H9 (cell line): ENCODE measurements around the gene FAM177A1. TPM values are rescaled to one million over a fixed set of nuclear protein-coding genes. Genes with fewer than 3 reads are reported as not detected.

Experiments used
- DNase-seq: peaks from one replicate; pipeline ENCODE4 v3.0.0-alpha.2; 2017
- H2AFZ ChIP-seq: one replicate; pipeline ENCODE4 v1.6.1; 2013; ENCODE audit warnings: mild to moderate bottlenecking, low read length, control low read depth, moderate library complexity
- H2AK5ac ChIP-seq: 2 replicates; pipeline ENCODE4 v1.6.1; 2013; ENCODE audit warnings: low read length, control low read depth, mixed read lengths; ENCODE audit not compliant: insufficient read length
- H2BK120ac ChIP-seq: one replicate; pipeline ENCODE4 v1.6.1; 2013; ENCODE audit warnings: low read depth, mild to moderate bottlenecking, low read length, control low read depth, inconsistent platforms; ENCODE audit not compliant: poor library complexity, severe bottlenecking
- H2BK12ac ChIP-seq: 2 replicates; pipeline ENCODE4 v1.6.1; 2013; ENCODE audit warnings: low read length, control low read depth, mixed read lengths, low read depth; ENCODE audit not compliant: insufficient read length
- H2BK15ac ChIP-seq: 2 replicates; pipeline ENCODE4 v1.6.1; 2013; ENCODE audit warnings: low read depth, low read length, control low read depth
- H2BK20ac ChIP-seq: one replicate; pipeline ENCODE4 v1.6.1; 2013; ENCODE audit warnings: low read depth, mild to moderate bottlenecking, low read length, control low read depth, inconsistent platforms; ENCODE audit not compliant: poor library complexity, severe bottlenecking
- H2BK5ac ChIP-seq: 2 replicates; pipeline ENCODE4 v1.6.1; 2013; ENCODE audit warnings: low read length, control low read depth, mixed read lengths; ENCODE audit not compliant: insufficient read length
- H3K14ac ChIP-seq: 2 replicates; pipeline ENCODE4 v1.6.1; 2013; ENCODE audit warnings: low read length, control low read depth; ENCODE audit not compliant: insufficient read depth
- H3K18ac ChIP-seq: 2 replicates; pipeline ENCODE4 v1.6.1; 2013; ENCODE audit warnings: low read depth, mild to moderate bottlenecking, mixed read lengths, low read length, control low read depth; ENCODE audit not compliant: insufficient read length
- H3K23ac ChIP-seq: 2 replicates; pipeline ENCODE4 v1.6.1; 2013; ENCODE audit warnings: low read length, control low read depth, mixed read lengths, low read depth; ENCODE audit not compliant: insufficient read length
- H3K23me2 ChIP-seq: 2 replicates; pipeline ENCODE4 v1.6.1; 2013; ENCODE audit warnings: low read depth, mild to moderate bottlenecking, mixed read lengths, low read length, control low read depth; ENCODE audit not compliant: insufficient read length, poor library complexity, severe bottlenecking
- H3K27ac ChIP-seq: 2 replicates; pipeline ENCODE4 v1.5.1; 2013; ENCODE audit warnings: low read length, control low read depth, mixed read lengths, low read depth; ENCODE audit not compliant: insufficient read length
- H3K27me3 ChIP-seq: 2 replicates; pipeline ENCODE4 v1.6.1; 2013; ENCODE audit warnings: low read length, control low read depth, inconsistent platforms; ENCODE audit not compliant: insufficient read depth
- H3K4ac ChIP-seq: 2 replicates; pipeline ENCODE4 v1.6.1; 2013; ENCODE audit warnings: low read depth, mild to moderate bottlenecking, control low read depth, inconsistent platforms, low read length, moderate library complexity
- H3K4me1 ChIP-seq: 2 replicates; pipeline ENCODE4 v1.6.1; 2013; ENCODE audit warnings: low read length, control low read depth, inconsistent platforms; ENCODE audit not compliant: insufficient read depth
- H3K4me2 ChIP-seq: 2 replicates; pipeline ENCODE4 v1.6.1; 2013; ENCODE audit warnings: low read length, control low read depth, mixed read lengths; ENCODE audit not compliant: insufficient read length, insufficient read depth
- H3K56ac ChIP-seq: 2 replicates; pipeline ENCODE4 v1.6.1; 2013; ENCODE audit warnings: low read depth, mild to moderate bottlenecking, mixed read lengths, low read length, control low read depth; ENCODE audit not compliant: insufficient read length
- H3K79me1 ChIP-seq: 2 replicates; pipeline ENCODE4 v1.6.1; 2013; ENCODE audit warnings: low read depth, mild to moderate bottlenecking, moderate library complexity, low read length, control low read depth, inconsistent platforms; ENCODE audit not compliant: insufficient read depth, poor library complexity, severe bottlenecking
- H3K79me2 ChIP-seq: 2 replicates; pipeline ENCODE4 v1.6.1; 2013; ENCODE audit warnings: low read length, control low read depth, inconsistent platforms; ENCODE audit not compliant: insufficient read depth
- H3K9ac ChIP-seq: 2 replicates; pipeline ENCODE4 v1.6.1; 2013; ENCODE audit warnings: low read length, control low read depth, mixed read lengths; ENCODE audit not compliant: insufficient read length; ENCODE audit errors: extremely low read depth
- H3K9me3 ChIP-seq: one replicate; pipeline ENCODE4 v1.6.1; 2013; ENCODE audit warnings: low read depth, low read length, inconsistent platforms; ENCODE audit not compliant: control insufficient read depth
- H3T11ph ChIP-seq: one replicate; pipeline ENCODE4 v1.6.1; 2013; ENCODE audit warnings: mild to moderate bottlenecking, low read length, control low read depth, inconsistent platforms
- H4K20me1 ChIP-seq: one replicate; pipeline ENCODE4 v1.6.1; 2013; ENCODE audit not compliant: control insufficient read depth, insufficient read length, insufficient read depth
- H4K5ac ChIP-seq: 2 replicates; pipeline ENCODE4 v1.6.1; 2013; ENCODE audit warnings: low read depth, mild to moderate bottlenecking, mixed read lengths, low read length, control low read depth; ENCODE audit not compliant: insufficient read length
- H4K8ac ChIP-seq: replicated peaks from 2 replicates; pipeline ENCODE4 v1.6.1; 2013; ENCODE audit warnings: low read length, control low read depth, mixed read lengths, low read depth; ENCODE audit not compliant: insufficient read length
- H4K91ac ChIP-seq: 2 replicates; pipeline ENCODE4 v1.6.1; 2013; ENCODE audit warnings: low read depth, mild to moderate bottlenecking, moderate library complexity, mixed read lengths, low read length, control low read depth; ENCODE audit not compliant: insufficient read length
- H3K27ac Mint-ChIP-seq, 3 experiments: 2 replicates in 2 of 3; 3 replicates in 1 of 3; pipeline ENCODE4 v1.8.0; 2020 to 2021; ENCODE audit warnings: mixed read lengths in 3 of 3, mild to moderate bottlenecking in 1 of 3, moderate library complexity in 1 of 3
- H3K27me3 Mint-ChIP-seq: 2 replicates; pipeline ENCODE4 v1.8.0; 2021; ENCODE audit warnings: low read depth, mild to moderate bottlenecking, moderate library complexity, mixed read lengths
- H3K36me3 Mint-ChIP-seq, 3 experiments: 2 replicates in 2 of 3; 3 replicates in 1 of 3; pipeline ENCODE4 v1.8.0; 2020 to 2021; ENCODE audit warnings: low read depth in 3 of 3, mixed read lengths in 3 of 3; ENCODE audit not compliant: insufficient read depth in 1 of 3
- H3K4me1 Mint-ChIP-seq, 2 experiments: 2 replicates each; pipeline ENCODE4 v1.8.0; 2020; ENCODE audit warnings: mixed read lengths in 2 of 2
- H3K4me3 Mint-ChIP-seq, 2 experiments: 2 replicates in 1 of 2; 3 replicates in 1 of 2; pipeline ENCODE4 v1.8.0; 2020 to 2021; ENCODE audit warnings: mild to moderate bottlenecking in 2 of 2, mixed read lengths in 2 of 2, moderate library complexity in 1 of 2
- H3K9me3 Mint-ChIP-seq, 2 experiments: 2 replicates in 1 of 2; 3 replicates in 1 of 2; pipeline ENCODE4 v1.8.0; 2020; ENCODE audit warnings: mild to moderate bottlenecking in 2 of 2, mixed read lengths in 2 of 2, moderate library complexity in 1 of 2
- WGBS: extraction: QIAGEN DNeasy Blood & Tissue Kit; methylation state at CpG from one replicate; pipeline ENCODE4 v1.1.7; 2013; ENCODE audit warnings: missing lambda C conversion rate, low lambda C conversion rate, mixed read lengths; ENCODE audit not compliant: insufficient read length; ENCODE audit errors: extremely low coverage; 5-methylcytosine and 5-hydroxymethylcytosine counted together
- total RNA-seq: library from RNA; stranded (reverse); gene quantifications from 2 replicates; pipeline ENCODE4 v1.2.1, GENCODE V29; 2021
- TF ChIP-seq, protein P1 (sequence below): fragments of 200-600 bp; sonication (generic); conservative IDR thresholded peaks from 3 replicates; pipeline ENCODE4 v1.8.0; 2021; ENCODE audit warnings: antibody characterized with exemption, mild to moderate bottlenecking

Gene FAM177A1
- total RNA-seq, 1 experiment from 2014 or later, result 43.1 TPM

DNA sequence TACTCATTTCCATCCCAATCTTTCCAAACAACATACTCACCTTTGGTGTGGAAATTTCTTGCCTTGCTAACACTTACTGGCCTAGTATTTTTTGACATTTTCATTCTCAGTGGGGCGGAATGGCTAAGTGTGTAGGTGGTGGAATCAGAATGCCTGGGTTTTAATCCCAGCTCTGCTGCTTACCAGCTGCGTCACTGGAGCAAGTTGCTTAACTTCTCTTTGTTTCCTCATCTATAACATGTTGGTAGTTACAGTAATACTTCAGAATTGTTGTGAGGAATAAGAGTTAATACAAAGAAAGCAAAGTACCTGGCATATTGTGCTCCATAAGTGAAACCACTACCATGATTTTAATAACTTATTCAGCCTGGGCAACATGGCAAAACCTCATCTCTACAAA, 3.0 kb upstream of the FAM177A1 start:
- H2BK12ac ChIP-seq, result no peak overlapping the region
- H3K4ac ChIP-seq, result no peak overlapping the region
- H3K9ac ChIP-seq, result no peak overlapping the region
- no peak overlapping the region for H2AK5ac ChIP-seq
- no peak overlapping the region for H2AFZ ChIP-seq
- H3K79me1 ChIP-seq, result no peaks in the 10 kb centered on the region
- H3K4me2 ChIP-seq, result no peak overlapping the region
- H4K8ac ChIP-seq, result no peak overlapping the region
- H3K14ac ChIP-seq, result no peak overlapping the region
- H3K36me3 Mint-ChIP-seq, result peaks cover 0 to 5% (median 2%) of the 10 kb centered on the region in 3 experiments; a peak in 3 of 7 replicates
- H2BK5ac ChIP-seq, result no peak overlapping the region
- H3K23ac ChIP-seq, result no peak overlapping the region
- no peaks in the 10 kb centered on the region for H3K27me3 ChIP-seq
- TF ChIP-seq, protein P1, sequence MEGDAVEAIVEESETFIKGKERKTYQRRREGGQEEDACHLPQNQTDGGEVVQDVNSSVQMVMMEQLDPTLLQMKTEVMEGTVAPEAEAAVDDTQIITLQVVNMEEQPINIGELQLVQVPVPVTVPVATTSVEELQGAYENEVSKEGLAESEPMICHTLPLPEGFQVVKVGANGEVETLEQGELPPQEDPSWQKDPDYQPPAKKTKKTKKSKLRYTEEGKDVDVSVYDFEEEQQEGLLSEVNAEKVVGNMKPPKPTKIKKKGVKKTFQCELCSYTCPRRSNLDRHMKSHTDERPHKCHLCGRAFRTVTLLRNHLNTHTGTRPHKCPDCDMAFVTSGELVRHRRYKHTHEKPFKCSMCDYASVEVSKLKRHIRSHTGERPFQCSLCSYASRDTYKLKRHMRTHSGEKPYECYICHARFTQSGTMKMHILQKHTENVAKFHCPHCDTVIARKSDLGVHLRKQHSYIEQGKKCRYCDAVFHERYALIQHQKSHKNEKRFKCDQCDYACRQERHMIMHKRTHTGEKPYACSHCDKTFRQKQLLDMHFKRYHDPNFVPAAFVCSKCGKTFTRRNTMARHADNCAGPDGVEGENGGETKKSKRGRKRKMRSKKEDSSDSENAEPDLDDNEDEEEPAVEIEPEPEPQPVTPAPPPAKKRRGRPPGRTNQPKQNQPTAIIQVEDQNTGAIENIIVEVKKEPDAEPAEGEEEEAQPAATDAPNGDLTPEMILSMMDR, result no peak
- no peak overlapping the region for H4K5ac ChIP-seq
- WGBS, result no CpG with 5 or more reads among the region's 2 CpGs
- H3T11ph ChIP-seq, result no peak overlapping the region
- DNase-seq, result no peak
- H3K27ac Mint-ChIP-seq, result peak overlapping the region in 1 of 3 experiments; percentile 59; a peak in 2 of 7 replicates
- no peak overlapping the region for H2BK120ac ChIP-seq
- no peak overlapping the region for H3K56ac ChIP-seq
- H3K79me2 ChIP-seq, result no peaks in the 10 kb centered on the region
- H4K91ac ChIP-seq, result no peak overlapping the region
- H3K27me3 Mint-ChIP-seq, result no peaks in the 10 kb centered on the region; the same call in 1 of the 2 replicates
- H2BK15ac ChIP-seq, result no peak overlapping the region
- H4K20me1 ChIP-seq, result no peaks in the 10 kb centered on the region
- no peaks in the 10 kb centered on the region; the same call in 1 of the 2 replicates for H3K4me1 ChIP-seq
- no peaks in the 10 kb centered on the region for H3K9me3 Mint-ChIP-seq
- peaks cover 4% of the 10 kb centered on the region for H3K23me2 ChIP-seq
- no peak overlapping the region for H3K18ac ChIP-seq
- no peak overlapping the region for H3K27ac ChIP-seq
- H3K4me1 Mint-ChIP-seq, result peaks cover 12 to 15% of the 10 kb centered on the region in 2 experiments
- H3K9me3 ChIP-seq, result no peaks in the 10 kb centered on the region
- no peak overlapping the region for H2BK20ac ChIP-seq
- no peak overlapping the region for H3K4me3 Mint-ChIP-seq
